ENCODE data around the gene ZNF618.

Gene ZNF618

GRCh38 chr9:114069476-114070187 lies 193.5 kb downstream of the ZNF618 start:
- Histone ChIP-seq H3K4me1 (ENCODE audit: control insufficient read depth, insufficient read depth, low read length) (no peaks in the 10 kb centered on the region), H3K27me3 (ENCODE audit: control insufficient read depth, insufficient read depth, low read length) (no peaks in the 10 kb centered on the region), H3K36me3 (ENCODE audit: control insufficient read depth, insufficient read depth, low read length) (no peaks in the 10 kb centered on the region), H3K4me3 (ENCODE audit: low read depth, low read length) (no peak overlapping the region), H3K9me3 (ENCODE audit: control insufficient read depth, insufficient read depth, low read length) (no peaks in the 10 kb centered on the region), H3K9ac (ENCODE audit: low read depth, low read length) (no peak overlapping the region), H3K27ac (ENCODE audit: low read depth, low read length) (no peak overlapping the region)

GRCh38 chr9:114070188-114071103 lies 194.3 kb downstream of the ZNF618 start:
- no peak overlapping the region for H3K27ac ChIP-seq (ENCODE audit: low read depth, low read length)
- no peaks in the 10 kb centered on the region for H3K4me1 ChIP-seq (ENCODE audit: control insufficient read depth, insufficient read depth, low read length)
- H3K9me3 ChIP-seq (ENCODE audit: control insufficient read depth, insufficient read depth, low read length), result no peaks in the 10 kb centered on the region
- H3K27me3 ChIP-seq (ENCODE audit: control insufficient read depth, insufficient read depth, low read length), result no peaks in the 10 kb centered on the region
- no peak overlapping the region for H3K9ac ChIP-seq (ENCODE audit: low read depth, low read length)
- H3K36me3 ChIP-seq (ENCODE audit: control insufficient read depth, insufficient read depth, low read length), result no peaks in the 10 kb centered on the region
- no peak overlapping the region for H3K4me3 ChIP-seq (ENCODE audit: low read depth, low read length)

GRCh38 chr9:114071197-114071795 lies 195.2 kb downstream of the ZNF618 start:
- no peak overlapping the region for H3K9ac ChIP-seq (ENCODE audit: low read depth, low read length)
- H3K4me3 ChIP-seq (ENCODE audit: low read depth, low read length), result no peak overlapping the region
- H3K27me3 ChIP-seq (ENCODE audit: control insufficient read depth, insufficient read depth, low read length), result no peaks in the 10 kb centered on the region
- no peaks in the 10 kb centered on the region for H3K9me3 ChIP-seq (ENCODE audit: control insufficient read depth, insufficient read depth, low read length)
- no peaks in the 10 kb centered on the region for H3K4me1 ChIP-seq (ENCODE audit: control insufficient read depth, insufficient read depth, low read length)
- H3K27ac ChIP-seq (ENCODE audit: low read depth, low read length), result no peak overlapping the region
- H3K36me3 ChIP-seq (ENCODE audit: control insufficient read depth, insufficient read depth, low read length), result no peaks in the 10 kb centered on the region

GRCh38 chr9:114072184-114073140 lies 196.4 kb downstream of the ZNF618 start:
- no peak overlapping the region for H3K9ac ChIP-seq (ENCODE audit: low read depth, low read length)
- H3K9me3 ChIP-seq (ENCODE audit: control insufficient read depth, insufficient read depth, low read length), result no peaks in the 10 kb centered on the region
- H3K4me1 ChIP-seq (ENCODE audit: control insufficient read depth, insufficient read depth, low read length), result no peaks in the 10 kb centered on the region
- H3K27ac ChIP-seq (ENCODE audit: low read depth, low read length), result no peak overlapping the region
- H3K36me3 ChIP-seq (ENCODE audit: control insufficient read depth, insufficient read depth, low read length), result no peaks in the 10 kb centered on the region
- no peak overlapping the region for H3K4me3 ChIP-seq (ENCODE audit: low read depth, low read length)
- H3K27me3 ChIP-seq (ENCODE audit: control insufficient read depth, insufficient read depth, low read length), result no peaks in the 10 kb centered on the region

GRCh38 chr9:114075602-114076001 lies 199.5 kb downstream of the ZNF618 start:
- H3K4me1 ChIP-seq (ENCODE audit: control insufficient read depth, insufficient read depth, low read length), result no peaks in the 10 kb centered on the region
- H3K9me3 ChIP-seq (ENCODE audit: control insufficient read depth, insufficient read depth, low read length), result no peaks in the 10 kb centered on the region
- H3K27me3 ChIP-seq (ENCODE audit: control insufficient read depth, insufficient read depth, low read length), result no peaks in the 10 kb centered on the region
- no peak overlapping the region for H3K27ac ChIP-seq (ENCODE audit: low read depth, low read length)
- H3K9ac ChIP-seq (ENCODE audit: low read depth, low read length), result no peak overlapping the region
- no peak overlapping the region for H3K4me3 ChIP-seq (ENCODE audit: low read depth, low read length)
- H3K36me3 ChIP-seq (ENCODE audit: control insufficient read depth, insufficient read depth, low read length), result no peaks in the 10 kb centered on the region

- H3K9ac ChIP-seq (ENCODE audit: low read depth, low read length), result no peak overlapping the region
- H3K9me3 ChIP-seq (ENCODE audit: control insufficient read depth, insufficient read depth, low read length), result no peaks in the 10 kb centered on the region
- no peak overlapping the region for H3K27ac ChIP-seq (ENCODE audit: low read depth, low read length)
- no peak overlapping the region for H3K4me3 ChIP-seq (ENCODE audit: low read depth, low read length)
- H3K27me3 ChIP-seq (ENCODE audit: control insufficient read depth, insufficient read depth, low read length), result no peaks in the 10 kb centered on the region
- no peaks in the 10 kb centered on the region for H3K36me3 ChIP-seq (ENCODE audit: control insufficient read depth, insufficient read depth, low read length)
- no peaks in the 10 kb centered on the region for H3K4me1 ChIP-seq (ENCODE audit: control insufficient read depth, insufficient read depth, low read length)
These were observed 200.4 kb downstream of the ZNF618 start for GRCh38 chr9:114076237-114077161.

- Histone ChIP-seq H3K36me3 (ENCODE audit: control insufficient read depth, insufficient read depth, low read length) (no peaks in the 10 kb centered on the region), H3K27ac (ENCODE audit: low read depth, low read length) (no peak overlapping the region), H3K9ac (ENCODE audit: low read depth, low read length) (no peak overlapping the region), H3K4me3 (ENCODE audit: low read depth, low read length) (no peak overlapping the region), H3K27me3 (ENCODE audit: control insufficient read depth, insufficient read depth, low read length) (no peaks in the 10 kb centered on the region), H3K9me3 (ENCODE audit: control insufficient read depth, insufficient read depth, low read length) (no peaks in the 10 kb centered on the region), H3K4me1 (ENCODE audit: control insufficient read depth, insufficient read depth, low read length) (no peaks in the 10 kb centered on the region)
These were observed 201.2 kb downstream of the ZNF618 start for GRCh38 chr9:114077162-114077837.

- H3K9ac ChIP-seq (ENCODE audit: low read depth, low read length), result no peak within 1 kb of the TSS
- H3K9me3 ChIP-seq (ENCODE audit: control insufficient read depth, insufficient read depth, low read length), result no peaks in the 10 kb centered on the region
- no peak within 1 kb of the TSS for H3K4me3 ChIP-seq (ENCODE audit: low read depth, low read length)
- H3K36me3 ChIP-seq (ENCODE audit: control insufficient read depth, insufficient read depth, low read length), result no peaks in the 10 kb centered on the region
- H3K4me1 ChIP-seq (ENCODE audit: control insufficient read depth, insufficient read depth, low read length), result no peaks in the 10 kb centered on the region
- H3K27ac ChIP-seq (ENCODE audit: low read depth, low read length), result no peak within 1 kb of the TSS
- no peaks in the 10 kb centered on the region for H3K27me3 ChIP-seq (ENCODE audit: control insufficient read depth, insufficient read depth, low read length)
These were observed 202.1 kb downstream of the ZNF618 start, which contains the start of gene AMBP for GRCh38 chr9:114078021-114078780. Gene AMBP, minus strand, starts transcription at chr9:114078300. Its CDS starts 91 bp downstream, at chr9:114078209.

- H3K4me1 ChIP-seq (ENCODE audit: control insufficient read depth, insufficient read depth, low read length), result no peaks in the 10 kb centered on the region
- no peaks in the 10 kb centered on the region for H3K27me3 ChIP-seq (ENCODE audit: control insufficient read depth, insufficient read depth, low read length)
- no peak overlapping the region for H3K4me3 ChIP-seq (ENCODE audit: low read depth, low read length)
- no peaks in the 10 kb centered on the region for H3K36me3 ChIP-seq (ENCODE audit: control insufficient read depth, insufficient read depth, low read length)
- H3K27ac ChIP-seq (ENCODE audit: low read depth, low read length), result no peak overlapping the region
- H3K9me3 ChIP-seq (ENCODE audit: control insufficient read depth, insufficient read depth, low read length), result no peaks in the 10 kb centered on the region
- no peak overlapping the region for H3K9ac ChIP-seq (ENCODE audit: low read depth, low read length)
These were observed 202.7 kb downstream of the ZNF618 start for GRCh38 chr9:114078781-114079156.
